GM12874 (cell line): Measurements from ENCODE around the gene DNAH1.

Source experiments
- CTCF ChIP-seq: IDR thresholded peaks from 2 replicates; pipeline ENCODE4 v1.5.1; 2011; ENCODE audit warnings: low read depth, mild to moderate bottlenecking, control low read depth, low read length, moderate library complexity; ENCODE audit not compliant: insufficient read depth

DNAH1 gene

GRCh38 chr3:52444860-52445793, 129.0 kb downstream of the DNAH1 start, which contains the start of gene SEMA3G:
Gene SEMA3G (minus strand): TSS chr3:52445103. CDS start chr3:52445027, 76 bp downstream.
- peak; percentile 73 for TF ChIP-seq CTCF

GRCh38 chr3:52446042-52446441, 129.9 kb downstream of the DNAH1 start:
- TF ChIP-seq CTCF = no peak

GRCh38 chr3:52446631-52447511, 130.8 kb downstream of the DNAH1 start:
- TF ChIP-seq CTCF = peak; percentile 100

GRCh38 chr3:52447512-52448355, 131.6 kb downstream of the DNAH1 start:
- no peak for TF ChIP-seq CTCF
